ENCODE results near the gene GARIN5B. TPM values are rescaled to one million over a fixed set of nuclear protein-coding genes. Genes with fewer than 3 reads are reported as not detected.
A peak's percentile ranks its signal among the peaks of the same experiment; 100 is the strongest.

The GARIN5B gene
- total RNA-seq, 1 experiment from 2014 or later, result not detected

DNA sequence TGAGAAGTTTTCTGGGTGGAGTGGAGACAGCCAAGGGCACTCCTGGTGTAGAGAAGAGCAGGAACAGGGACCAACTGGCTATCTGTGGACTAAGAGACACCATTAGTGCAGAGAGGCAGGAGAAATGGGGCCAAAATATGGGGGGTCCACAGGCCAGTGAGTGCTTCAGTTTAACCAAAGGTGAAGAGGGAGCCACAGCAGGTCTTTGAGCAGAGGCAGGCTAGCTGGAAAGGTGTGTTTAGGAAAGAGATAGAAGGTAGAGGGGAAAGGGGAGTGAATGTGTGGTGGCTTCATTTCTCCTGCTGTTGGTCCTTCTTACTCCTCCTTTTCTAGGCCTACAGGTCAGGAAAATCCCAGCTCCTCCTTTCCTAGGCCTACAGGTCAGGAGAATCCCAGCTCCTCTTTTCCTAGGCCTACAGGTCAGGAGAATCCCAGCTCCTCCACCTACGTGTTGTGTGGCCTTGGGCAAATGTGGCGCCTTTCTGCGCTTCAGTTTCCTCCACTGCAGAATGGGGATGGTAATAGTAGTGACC lies 19.5 kb upstream of the GARIN5B start:
- Histone ChIP-seq H3K36me3 (ENCODE audit: control insufficient read depth, insufficient read depth, low read length) (peaks cover 7% of the 10 kb centered on the region), H3K4me1 (peaks cover 19% of the 10 kb centered on the region), H3K9me3 (no peaks in the 10 kb centered on the region), H3K4me3 (ENCODE audit: low read depth, low read length) (peak overlapping the region; percentile 65), H3K27me3 (replicated peaks; ENCODE audit: control insufficient read depth, insufficient read depth, low read length) (no peaks in the 10 kb centered on the region)
- POLR2A ChIA-PET, result interaction anchor here (1.7 kb wide), 1 partner anchor 25 kb away, joined by 9 read pairs; the partner anchor contains the start of gene UBE2S
- CTCF ChIA-PET, result interaction anchor here (0.5 to 2.4 kb wide), 5 partner anchors 43 to 241 kb away, joined by 4 to 18 read pairs (median 6); partner anchors contain the start of gene KMT5C
- DNase-seq, result no peak
- Mint-ChIP-seq H3K4me1 (ENCODE audit: low read depth, unreplicated experiment) (peaks cover 18% of the 10 kb centered on the region), H3K4me3 (ENCODE audit: unreplicated experiment) (peak overlapping the region; percentile 93), H3K9me3 (ENCODE audit: unreplicated experiment) (no peaks in the 10 kb centered on the region), H3K27ac (ENCODE audit: unreplicated experiment) (peak overlapping the region; percentile 89), H3K36me3 (ENCODE audit: insufficient read depth, unreplicated experiment) (peaks cover 32% of the 10 kb centered on the region), H3K27me3 (ENCODE audit: insufficient read depth, unreplicated experiment) (no peaks in the 10 kb centered on the region)
- intact Hi-C loops (cut with micrococcal nuclease; ENCODE audit: unreplicated experiment), result loop anchor here (10.0 kb wide), 1 partner anchor 252 kb away; no protein-coding TSS in a partner anchor
- TF ChIP-seq, protein P1, sequence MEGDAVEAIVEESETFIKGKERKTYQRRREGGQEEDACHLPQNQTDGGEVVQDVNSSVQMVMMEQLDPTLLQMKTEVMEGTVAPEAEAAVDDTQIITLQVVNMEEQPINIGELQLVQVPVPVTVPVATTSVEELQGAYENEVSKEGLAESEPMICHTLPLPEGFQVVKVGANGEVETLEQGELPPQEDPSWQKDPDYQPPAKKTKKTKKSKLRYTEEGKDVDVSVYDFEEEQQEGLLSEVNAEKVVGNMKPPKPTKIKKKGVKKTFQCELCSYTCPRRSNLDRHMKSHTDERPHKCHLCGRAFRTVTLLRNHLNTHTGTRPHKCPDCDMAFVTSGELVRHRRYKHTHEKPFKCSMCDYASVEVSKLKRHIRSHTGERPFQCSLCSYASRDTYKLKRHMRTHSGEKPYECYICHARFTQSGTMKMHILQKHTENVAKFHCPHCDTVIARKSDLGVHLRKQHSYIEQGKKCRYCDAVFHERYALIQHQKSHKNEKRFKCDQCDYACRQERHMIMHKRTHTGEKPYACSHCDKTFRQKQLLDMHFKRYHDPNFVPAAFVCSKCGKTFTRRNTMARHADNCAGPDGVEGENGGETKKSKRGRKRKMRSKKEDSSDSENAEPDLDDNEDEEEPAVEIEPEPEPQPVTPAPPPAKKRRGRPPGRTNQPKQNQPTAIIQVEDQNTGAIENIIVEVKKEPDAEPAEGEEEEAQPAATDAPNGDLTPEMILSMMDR (IDR thresholded peaks at IDR 0.05; ENCODE audit: insufficient read depth in 1 of 2, low read depth in 1 of 2, low read length in 1 of 2, severe bottlenecking in 1 of 2, unreplicated experiment in 1 of 2), result no peak
- BruUV-seq (replicated peaks), result no TSS peak

GRCh38 chr19:55382013-55382412 lies 19.0 kb upstream of the GARIN5B start:
- DNase-seq, result no peak
- no TSS peak for BruUV-seq (replicated peaks)
- no peak overlapping the region for H3K4me3 ChIP-seq (ENCODE audit: low read depth, low read length)
- TF ChIP-seq, protein P1 (IDR thresholded peaks at IDR 0.05; ENCODE audit: insufficient read depth in 1 of 2, low read depth in 1 of 2, low read length in 1 of 2, severe bottlenecking in 1 of 2, unreplicated experiment in 1 of 2), result no peak
- POLR2A ChIA-PET, result no interaction called here
- H3K4me1 ChIP-seq, result peaks cover 13% of the 10 kb centered on the region
- H3K36me3 Mint-ChIP-seq (ENCODE audit: insufficient read depth, unreplicated experiment), result peaks cover 27% of the 10 kb centered on the region
- H3K9me3 Mint-ChIP-seq (ENCODE audit: unreplicated experiment), result no peaks in the 10 kb centered on the region
- H3K4me3 Mint-ChIP-seq (ENCODE audit: unreplicated experiment), result peak overlapping the region; percentile 93
- H3K27ac Mint-ChIP-seq (ENCODE audit: unreplicated experiment), result peak overlapping the region; percentile 89
- no peaks in the 10 kb centered on the region for H3K27me3 Mint-ChIP-seq (ENCODE audit: insufficient read depth, unreplicated experiment)
- H3K9me3 ChIP-seq, result no peaks in the 10 kb centered on the region
- CTCF ChIA-PET, result no interaction called here
- intact Hi-C loops (cut with micrococcal nuclease; ENCODE audit: unreplicated experiment), result loop anchor here (10.0 kb wide), 1 partner anchor 253 kb away; no protein-coding TSS in a partner anchor
- peaks cover 17% of the 10 kb centered on the region for H3K4me1 Mint-ChIP-seq (ENCODE audit: low read depth, unreplicated experiment)
- no peaks in the 10 kb centered on the region for H3K27me3 ChIP-seq (replicated peaks; ENCODE audit: control insufficient read depth, insufficient read depth, low read length)
- peaks cover 2% of the 10 kb centered on the region for H3K36me3 ChIP-seq (ENCODE audit: control insufficient read depth, insufficient read depth, low read length)

GRCh38 chr19:55379174-55379573 lies 16.1 kb upstream of the GARIN5B start:
- H3K4me3 Mint-ChIP-seq (ENCODE audit: unreplicated experiment), result no peak overlapping the region
- Histone ChIP-seq H3K4me1 (peaks cover 31% of the 10 kb centered on the region), H3K4me3 (ENCODE audit: low read depth, low read length) (no peak overlapping the region), H3K9me3 (no peaks in the 10 kb centered on the region), H3K36me3 (ENCODE audit: control insufficient read depth, insufficient read depth, low read length) (peaks cover 2% of the 10 kb centered on the region; the same call in 1 of the 2 replicates), H3K27me3 (replicated peaks; ENCODE audit: control insufficient read depth, insufficient read depth, low read length) (no peaks in the 10 kb centered on the region)
- CTCF ChIA-PET, result no interaction called here
- DNase-seq, result no peak
- intact Hi-C loops (cut with micrococcal nuclease; ENCODE audit: unreplicated experiment), result no loop called here
- no peaks in the 10 kb centered on the region for H3K27me3 Mint-ChIP-seq (ENCODE audit: insufficient read depth, unreplicated experiment)
- POLR2A ChIA-PET, result no interaction called here
- BruUV-seq (replicated peaks), result no TSS peak
- H3K27ac Mint-ChIP-seq (ENCODE audit: unreplicated experiment), result no peak overlapping the region
- H3K4me1 Mint-ChIP-seq (ENCODE audit: low read depth, unreplicated experiment), result peaks cover 19% of the 10 kb centered on the region
- no peaks in the 10 kb centered on the region for H3K9me3 Mint-ChIP-seq (ENCODE audit: unreplicated experiment)
- peaks cover 23% of the 10 kb centered on the region for H3K36me3 Mint-ChIP-seq (ENCODE audit: insufficient read depth, unreplicated experiment)
- TF ChIP-seq, protein P1 (IDR thresholded peaks at IDR 0.05; ENCODE audit: insufficient read depth in 1 of 2, low read depth in 1 of 2, low read length in 1 of 2, severe bottlenecking in 1 of 2, unreplicated experiment in 1 of 2), result no peak

Measured in Caco-2 (cell line).